NCI-H1930 (cell line): ENCODE measurements around the gene ADAMTS12.
"Not testable (repeated sequence)": the region's sequence is repeated elsewhere in the genome, so short reads cannot be mapped to it uniquely, and the experiment has no call there.

ENCODE experiments used
- DNase-seq, 2 experiments: peaks; one replicate each; lab custom pipeline; 2025; lab: John Stamatoyannopoulos, UW

The ADAMTS12 gene

DNA sequence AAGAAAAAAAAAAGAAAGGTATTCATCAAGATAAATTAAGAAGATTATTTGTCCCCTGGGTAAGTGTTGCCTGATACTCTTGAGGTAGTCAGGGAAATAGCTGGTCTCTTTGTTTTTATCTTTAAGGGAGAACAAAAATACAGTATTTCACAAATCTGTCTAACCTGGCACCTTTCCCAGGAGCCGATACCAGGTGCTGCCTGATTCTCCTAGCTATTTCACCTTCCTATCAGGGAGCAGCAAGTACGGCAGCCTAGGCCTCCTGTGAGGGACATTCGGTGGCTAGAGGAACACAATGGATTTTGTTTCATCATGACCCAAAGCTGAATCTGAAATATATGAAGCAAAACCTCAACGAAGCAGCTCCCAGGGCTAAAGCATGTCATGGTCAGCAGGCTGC lies 365.0 kb downstream of the ADAMTS12 start:
- DNase-seq: no peak

DNA sequence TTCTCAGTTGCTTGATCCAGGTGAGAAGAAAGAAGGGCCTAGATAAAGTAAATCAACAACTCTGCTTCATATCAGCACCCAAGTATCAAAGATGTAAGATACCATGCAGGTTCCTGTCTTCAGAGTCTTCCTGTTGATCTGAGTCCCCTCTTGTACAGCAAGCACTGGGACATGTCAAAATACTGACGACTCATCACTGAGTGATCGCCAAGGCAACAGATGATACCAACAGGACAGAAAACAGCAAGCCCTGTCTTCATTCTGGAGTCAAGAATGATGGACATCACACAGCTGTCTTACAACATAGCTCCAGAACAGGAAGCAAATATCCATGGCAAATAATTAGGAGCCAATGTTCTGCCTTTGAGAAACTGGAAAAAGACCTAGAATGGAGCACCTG lies 367.3 kb downstream of the ADAMTS12 start:
- DNase-seq: no peak

DNA sequence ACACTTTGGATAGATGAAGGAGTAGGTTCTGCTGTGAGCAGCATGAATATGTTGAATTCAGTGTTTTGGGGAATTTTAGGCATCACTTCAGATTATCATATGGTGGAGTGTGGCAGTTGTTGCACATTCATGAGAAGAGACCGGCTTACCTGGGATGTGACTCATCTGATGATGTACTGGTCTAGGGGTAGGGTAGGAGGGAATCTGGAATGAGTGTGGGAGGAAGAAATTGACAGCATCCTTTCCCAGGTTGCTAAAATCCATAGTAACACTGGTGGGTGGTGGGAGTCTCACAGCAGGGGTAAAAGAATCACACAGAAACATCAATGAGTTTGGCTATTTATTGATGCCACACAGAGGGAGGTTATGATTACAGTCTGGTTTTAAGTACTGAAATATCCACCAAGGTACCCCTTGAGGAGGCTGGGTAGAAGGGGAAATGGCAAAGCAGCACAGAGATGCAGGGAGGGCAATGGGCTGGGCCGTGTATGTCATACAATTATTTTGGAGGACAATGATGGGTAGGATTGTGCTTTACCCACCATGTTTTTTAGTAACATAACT lies 368.5 kb downstream of the ADAMTS12 start:
- no peak for DNase-seq

DNA sequence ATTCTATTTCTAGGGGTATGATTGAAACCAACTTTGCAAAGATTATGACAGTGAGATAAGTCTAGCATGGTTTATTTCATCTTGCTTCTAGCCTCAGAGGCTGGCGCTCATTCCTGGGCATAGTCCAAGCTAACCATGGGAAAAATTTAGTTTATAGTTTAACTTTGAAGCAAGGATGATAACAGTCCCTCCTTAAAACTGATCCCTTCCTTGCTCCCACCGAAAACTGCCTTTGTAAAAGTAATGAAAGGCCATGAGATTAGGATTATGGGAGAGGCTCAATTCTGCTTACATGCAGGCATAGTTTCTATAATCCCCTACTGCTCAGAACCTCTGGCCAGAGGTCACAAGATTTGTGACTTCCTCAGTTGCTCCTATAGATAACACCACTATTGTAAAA lies 375.4 kb downstream of the ADAMTS12 start:
- DNase-seq: no peak

DNA sequence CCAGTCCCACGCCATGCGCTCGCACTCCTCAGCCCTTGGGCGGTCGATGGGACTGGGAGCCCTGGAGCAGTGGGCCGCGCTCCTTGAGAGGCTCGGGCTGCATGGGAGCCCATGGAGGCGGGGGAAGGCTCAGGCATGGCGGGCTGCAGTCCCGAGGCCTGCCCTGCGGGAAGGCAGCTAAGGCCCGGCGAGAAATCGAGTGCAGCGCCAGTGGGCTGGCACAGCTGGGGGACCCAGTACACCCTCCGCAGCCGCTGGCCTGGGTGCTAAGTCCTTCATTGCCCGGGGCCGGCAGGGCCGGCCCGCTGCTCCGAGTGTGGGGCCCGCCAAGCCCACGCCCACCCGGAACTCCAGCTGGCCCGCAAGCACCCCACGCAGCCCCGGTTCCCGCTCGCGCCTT lies 376.4 kb downstream of the ADAMTS12 start:
- DNase-seq: not testable (repeated sequence)

DNA sequence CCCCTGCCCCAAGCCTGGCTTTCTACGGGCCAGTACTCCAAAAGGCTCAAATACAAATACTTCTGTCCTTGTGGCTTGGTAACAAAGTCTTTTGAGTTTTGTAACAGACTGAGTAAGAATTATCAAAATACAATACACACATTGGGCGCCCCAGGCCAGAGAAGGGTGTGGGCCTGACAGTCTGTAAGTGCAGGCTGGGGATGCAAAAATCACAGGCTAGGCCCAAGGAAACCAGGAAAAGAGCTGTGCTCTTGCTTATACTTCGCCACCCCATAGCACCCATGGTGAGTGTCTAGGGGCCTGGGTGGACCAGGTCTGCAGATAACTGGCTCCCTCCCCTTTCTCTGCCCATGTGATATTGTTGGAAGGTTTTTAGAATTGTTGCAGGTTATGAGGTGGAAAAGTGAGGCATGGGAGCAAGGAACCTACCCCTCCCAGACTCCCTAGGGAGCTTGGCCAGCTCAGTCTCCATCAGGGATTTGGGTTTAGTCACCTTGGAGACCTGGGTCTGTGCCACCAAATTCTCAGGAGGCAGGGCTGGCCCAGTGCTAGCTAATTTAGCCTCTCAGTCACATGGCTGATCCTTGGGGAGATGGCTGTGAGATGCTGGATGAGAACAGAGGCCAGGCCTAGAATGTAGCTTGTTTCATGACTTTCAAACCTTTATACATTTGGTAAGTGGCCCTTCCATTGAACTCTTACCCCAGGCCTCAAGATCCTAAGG lies 378.2 kb downstream of the ADAMTS12 start:
- DNase-seq: no peak

DNA sequence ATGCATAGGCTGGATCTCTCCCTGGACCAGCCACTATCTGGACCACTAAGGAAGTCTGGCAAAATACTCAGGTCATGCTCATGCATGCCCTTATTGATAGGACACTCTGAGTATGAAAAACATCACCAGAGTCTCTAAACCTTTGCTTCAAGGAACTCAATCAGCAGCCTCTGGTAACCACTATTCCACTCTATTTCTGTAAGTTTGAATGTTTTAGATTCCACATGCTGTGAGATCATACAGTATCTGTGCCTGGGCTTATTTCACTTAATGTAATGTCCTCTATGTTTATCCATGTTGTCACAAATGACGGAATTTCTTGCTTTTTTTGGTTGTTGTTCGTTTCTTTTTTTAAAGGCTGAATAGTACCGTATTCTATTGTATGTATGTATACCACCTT lies 382.8 kb downstream of the ADAMTS12 start:
- no peak for DNase-seq

DNA sequence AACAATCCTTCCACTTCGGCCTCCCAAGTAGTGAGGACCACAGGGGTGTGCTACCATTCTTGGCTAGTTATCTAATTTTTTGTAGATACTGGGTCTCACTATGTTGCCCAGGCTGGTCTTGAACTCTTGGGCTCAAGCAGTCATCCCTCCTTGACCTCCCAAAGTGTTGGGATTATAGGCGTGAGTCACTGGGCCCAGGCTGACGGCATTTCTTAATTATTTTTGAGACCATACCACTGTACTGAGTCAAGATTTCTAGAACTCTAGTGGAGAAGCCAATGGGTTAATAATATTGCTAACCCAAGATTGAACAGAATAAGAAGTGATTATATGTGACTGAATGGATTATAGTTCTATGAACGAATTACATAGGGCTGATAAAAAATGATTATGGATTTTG lies 384.4 kb downstream of the ADAMTS12 start:
- no peak for DNase-seq

DNA sequence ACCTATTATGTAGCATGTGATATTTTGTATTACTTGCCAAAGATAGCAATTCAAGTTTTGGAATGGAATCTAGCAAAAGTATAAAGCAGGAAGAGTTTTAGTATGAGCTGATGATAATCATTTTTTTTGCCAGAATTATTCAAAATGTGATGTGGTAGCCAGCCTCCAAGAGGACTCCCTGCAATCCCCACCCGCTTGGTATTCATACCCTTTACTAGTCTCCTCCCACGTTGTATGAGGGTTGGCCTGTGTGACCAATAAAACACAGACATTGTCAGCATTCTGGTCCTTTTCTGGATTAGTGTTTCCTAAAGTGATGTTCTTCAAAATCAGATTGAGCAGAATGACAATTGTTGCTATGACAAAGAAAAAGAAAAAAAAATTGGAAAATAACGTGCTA lies 387.2 kb downstream of the ADAMTS12 start:
- DNase-seq: no peak

DNA sequence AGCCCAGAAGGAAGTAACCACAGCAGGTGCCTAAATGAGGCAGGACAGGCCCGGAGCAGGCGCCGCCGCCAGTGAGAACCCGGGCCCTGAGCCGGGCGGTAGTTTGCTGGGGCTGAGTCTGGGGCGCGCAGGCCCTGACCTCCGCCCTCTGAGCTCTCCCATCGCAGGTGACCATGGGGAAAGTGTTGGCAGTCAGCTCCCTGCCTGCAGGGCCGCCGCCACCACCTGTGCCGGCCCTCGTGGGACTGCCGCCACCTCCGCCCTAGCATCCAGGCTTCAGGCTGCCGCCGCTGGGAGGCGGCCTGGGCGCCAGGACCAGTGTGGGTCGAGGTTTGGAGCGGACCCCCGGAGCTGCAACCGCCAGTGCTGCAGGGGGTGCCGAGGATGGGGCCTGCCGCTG lies 389.9 kb downstream of the ADAMTS12 start:
- no peak for DNase-seq

DNA sequence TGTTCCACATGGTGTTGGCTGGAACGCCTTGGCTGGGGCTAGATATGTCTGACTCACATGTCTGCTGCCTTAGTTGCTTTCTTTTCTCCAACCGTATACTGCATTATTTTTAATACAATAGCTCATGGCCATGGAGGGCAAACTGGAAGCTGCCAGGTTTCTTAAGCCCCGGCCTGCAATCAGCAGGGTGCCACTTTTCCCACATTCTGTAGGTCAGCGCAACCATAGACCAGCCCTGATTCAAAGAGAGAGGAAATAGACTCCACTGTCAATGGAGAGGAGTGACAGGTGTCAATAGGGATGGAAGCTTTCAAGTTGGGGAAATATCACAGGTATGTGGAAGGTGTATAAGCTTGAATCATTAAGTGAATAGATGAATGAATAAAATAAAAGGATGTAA lies 390.5 kb downstream of the ADAMTS12 start:
- DNase-seq: no peak

DNA sequence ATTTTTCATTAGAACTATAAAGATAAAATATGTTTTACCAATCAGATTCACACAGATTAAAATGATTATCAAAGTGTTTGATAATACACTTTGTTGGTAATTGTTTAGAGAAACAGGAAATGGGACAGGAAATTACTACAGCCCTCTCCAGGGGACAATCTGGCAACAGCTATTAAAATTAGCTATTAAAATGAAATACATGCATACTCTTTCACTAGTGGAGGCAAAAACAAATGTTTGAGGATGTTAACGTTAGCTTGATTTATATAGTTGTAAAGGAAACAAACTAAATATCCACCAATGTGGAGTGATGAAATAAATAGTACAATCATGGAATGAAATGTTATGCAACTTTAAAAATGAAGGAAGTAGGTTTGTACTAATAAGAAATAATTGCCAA lies 397.3 kb downstream of the ADAMTS12 start:
- no peak for DNase-seq

DNA sequence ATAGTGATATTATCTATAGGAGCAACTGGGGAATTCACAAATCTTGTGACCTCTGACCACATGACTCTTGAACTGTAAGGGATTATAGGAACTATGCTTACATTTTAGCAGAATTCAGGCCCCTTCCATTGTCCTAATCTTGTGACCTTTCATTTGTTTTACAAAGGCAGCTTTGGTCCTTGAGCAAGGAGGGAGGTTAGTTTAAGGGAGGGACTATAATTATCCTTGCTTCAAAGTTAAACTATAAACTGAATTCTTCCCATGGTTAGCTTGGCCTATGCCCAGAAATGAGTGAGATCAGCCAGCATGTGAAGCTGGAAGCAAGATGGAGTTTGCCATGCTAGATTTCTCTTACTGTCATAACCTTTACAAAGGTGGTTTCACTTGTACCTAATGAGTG lies 399.8 kb downstream of the ADAMTS12 start:
- no peak for DNase-seq

DNA sequence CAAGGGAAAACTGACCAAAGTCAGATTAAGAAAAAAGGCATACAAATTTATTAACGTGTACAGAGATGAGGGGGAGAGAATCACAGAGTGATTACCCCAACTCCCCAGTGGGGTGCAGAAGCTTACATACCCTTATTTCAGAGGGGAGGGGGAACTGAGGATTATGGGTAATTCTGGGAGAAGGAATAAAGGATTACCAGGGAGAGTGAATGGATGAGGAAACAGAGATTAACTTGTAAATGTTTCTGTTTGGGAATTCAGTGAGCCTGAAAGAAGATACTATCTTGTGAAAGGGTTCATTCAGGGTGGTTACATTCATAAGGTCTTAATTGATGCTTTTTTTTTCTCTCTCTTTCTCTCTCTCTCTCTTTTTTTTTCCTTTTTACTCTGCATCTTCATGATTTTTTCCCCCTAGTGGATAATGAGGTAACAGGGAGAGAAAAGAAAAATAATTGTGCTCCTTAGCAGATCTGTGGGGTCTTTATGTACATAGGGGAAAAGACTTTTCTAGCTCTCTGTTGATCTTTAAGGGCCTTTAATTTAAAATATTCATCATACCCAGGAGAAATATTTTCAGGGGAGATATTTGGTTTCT lies 401.6 kb downstream of the ADAMTS12 start:
- DNase-seq: no peak

DNA sequence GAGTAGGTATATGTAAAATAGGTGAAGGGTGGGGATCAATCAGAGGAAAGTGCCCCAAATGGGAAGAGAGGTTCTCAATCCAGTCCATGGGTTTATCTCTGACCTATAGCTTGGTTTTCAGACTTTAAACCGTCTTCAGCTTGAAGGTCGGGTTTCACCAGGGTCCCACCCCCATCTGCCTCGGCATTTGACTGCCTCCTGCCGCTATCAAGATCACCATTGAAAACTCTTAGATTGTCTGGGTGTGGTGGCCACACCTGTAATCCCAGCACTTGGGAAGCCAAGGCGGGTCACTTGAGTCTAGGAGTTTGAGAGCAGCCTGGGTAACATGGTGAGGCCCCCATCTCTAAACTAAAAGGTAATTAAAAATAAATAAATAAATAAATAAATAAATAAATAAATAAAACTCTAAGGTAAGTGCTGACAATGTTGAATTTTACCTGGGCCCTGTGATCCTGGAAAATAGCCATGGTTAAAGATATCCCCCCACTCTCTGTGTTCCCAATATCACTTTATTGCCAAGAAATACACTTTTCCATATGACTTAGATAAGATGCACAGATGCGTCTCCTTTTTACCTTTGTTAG lies 402.2 kb downstream of the ADAMTS12 start:
- DNase-seq: no peak

DNA sequence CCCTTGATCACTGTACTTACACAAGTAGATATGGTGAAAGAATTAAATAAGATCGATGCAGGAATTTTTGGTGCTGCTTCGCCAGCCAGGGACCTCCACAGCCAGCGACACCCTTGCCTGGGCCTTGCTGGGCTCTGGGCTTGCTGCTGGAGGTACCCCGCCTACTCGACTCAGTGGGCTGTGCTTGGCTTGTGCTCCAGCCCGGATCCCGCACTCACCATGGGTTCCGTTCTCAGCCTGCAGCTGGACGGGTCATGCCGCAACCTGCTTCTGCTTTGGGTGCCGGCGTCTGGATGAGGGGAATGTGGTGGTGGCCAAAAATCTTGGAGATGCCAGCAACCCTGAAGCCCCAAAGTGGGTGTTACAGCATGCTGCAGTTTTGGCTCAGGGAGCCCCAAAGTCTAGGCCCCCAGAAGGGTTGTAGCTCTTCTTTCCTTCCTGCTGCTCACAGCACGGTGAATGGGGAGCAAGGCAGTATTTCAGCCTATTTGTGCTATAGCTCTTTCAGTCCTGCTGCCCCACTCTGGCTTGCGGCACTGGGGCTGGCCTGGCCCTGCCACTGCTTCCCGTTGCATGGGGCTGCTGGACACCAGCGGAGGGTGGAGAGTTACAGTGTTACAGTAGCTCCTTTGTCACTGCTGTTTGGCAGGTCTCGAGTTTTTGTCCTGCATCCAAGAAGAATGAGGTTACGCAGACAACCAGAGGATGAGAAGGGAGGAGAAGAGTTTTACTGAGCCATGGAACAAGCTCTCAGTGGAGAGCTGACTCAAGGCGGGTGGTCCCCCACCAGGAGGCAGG lies 403.0 kb downstream of the ADAMTS12 start:
- DNase-seq: no peak

DNA sequence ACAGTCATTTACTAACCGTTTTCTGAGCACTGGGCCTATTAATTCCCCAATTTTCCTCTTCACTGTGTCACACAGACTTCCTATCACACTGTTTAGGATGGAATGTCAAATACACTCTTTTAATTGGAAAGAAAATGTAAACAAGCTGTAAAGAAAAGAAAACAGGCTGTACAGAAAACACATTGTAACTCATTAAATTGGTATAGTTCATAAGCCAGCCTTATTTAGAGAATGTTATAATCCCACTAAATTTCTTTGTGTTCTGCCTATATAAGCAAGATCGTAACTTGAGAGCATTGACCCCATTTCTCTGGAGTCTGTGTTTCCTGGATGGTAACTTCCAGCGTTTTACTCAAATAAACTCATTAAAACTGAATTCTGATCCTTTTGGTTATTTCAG lies 404.6 kb downstream of the ADAMTS12 start:
- no peak for DNase-seq

DNA sequence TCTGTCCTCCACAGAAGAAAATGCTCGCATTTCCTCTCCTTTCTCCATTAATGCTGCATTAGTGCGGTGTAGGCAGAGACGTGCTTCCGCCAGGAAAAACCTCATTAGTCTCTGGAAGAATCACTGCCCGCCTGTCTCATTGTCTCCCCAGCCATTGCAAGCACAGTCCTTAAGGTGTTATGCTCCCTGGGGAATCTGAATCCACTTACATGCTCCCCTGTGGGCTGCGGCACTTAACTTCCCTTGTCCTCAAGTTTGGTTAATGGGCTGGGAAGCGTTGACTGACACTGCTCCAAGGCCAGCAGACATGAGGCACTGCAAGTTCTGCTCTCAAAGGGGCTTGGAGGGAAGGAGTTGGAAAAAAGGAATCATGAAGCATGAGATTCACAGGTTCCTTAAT lies 409.5 kb downstream of the ADAMTS12 start:
- DNase-seq: no peak

DNA sequence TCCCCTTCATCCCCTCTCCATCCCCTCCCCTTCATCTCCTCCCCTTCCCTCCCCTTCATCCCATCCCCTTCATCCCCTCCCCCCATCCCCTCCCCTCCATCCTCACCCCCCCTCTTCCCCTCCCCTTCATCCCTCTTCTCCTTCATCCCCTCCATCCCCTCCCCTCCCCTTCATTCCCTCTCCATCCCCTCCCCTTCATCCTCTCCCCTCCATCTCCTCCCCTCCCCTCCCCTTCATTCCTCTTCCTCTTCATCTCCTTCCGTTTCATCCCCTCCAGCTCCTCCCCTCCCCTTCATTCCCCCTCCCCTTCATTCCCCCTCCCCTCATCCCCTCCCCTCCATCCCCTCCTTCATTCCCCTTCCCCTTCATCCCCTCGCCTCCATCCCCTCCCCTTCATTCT lies 410.9 kb downstream of the ADAMTS12 start:
- DNase-seq: no peak

DNA sequence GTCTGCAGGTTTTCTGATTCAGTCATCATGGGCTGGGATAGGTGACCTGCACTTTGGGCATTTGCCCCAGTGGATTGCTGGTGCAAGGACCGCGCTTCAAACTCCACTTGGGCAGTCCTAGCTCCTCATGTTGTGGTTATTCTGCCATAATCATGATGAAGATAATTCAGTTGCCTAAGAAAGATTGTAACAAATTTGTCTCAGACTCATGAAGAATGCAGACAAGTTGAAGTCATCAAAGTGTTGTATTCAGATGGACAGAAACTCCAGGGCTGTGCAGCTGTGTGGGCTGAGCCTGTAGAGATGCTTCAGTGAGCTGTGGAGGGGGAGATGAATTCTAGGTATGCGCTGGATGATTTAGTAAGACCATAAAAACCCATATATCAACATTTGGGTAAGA lies 412.5 kb downstream of the ADAMTS12 start:
- no peak for DNase-seq

DNA sequence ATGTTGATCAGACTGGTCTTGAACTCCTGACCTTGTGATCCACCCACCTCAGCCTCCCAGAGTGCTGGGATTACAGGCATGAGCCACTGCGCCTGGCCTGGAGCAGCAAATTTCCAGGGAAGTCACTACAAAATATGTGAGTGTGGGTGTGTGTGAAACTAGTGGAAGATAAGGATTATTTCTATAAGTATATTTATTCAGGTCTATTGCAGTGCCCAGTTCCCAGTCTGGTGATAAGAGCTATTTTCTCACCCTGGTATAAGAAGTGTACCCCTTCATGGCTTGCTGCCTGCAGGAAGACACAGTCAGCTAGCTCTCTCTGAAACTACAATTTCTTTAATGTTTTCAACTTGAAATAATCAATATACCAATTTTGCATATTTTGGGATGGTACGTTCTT lies 414.0 kb downstream of the ADAMTS12 start:
- no peak for DNase-seq

DNA sequence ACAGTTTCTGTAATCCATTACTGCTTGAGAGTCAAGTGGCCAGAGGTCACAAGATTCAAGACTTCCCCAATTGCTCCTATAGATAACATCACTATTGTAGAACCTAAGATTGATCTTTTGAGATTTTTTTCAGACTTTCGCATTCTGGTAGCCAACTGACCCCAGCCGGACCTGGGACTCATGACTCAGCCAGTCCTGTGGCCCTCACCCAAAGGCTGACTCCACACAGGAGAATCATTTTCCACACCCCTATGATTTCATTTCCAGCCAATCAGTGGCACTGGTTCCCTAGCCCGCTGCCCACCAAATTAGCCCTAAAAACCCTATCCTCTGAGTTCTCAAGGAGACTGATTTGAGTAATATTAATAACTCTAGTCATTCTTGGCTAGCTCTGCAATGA lies 414.8 kb downstream of the ADAMTS12 start:
- DNase-seq: no peak

DNA sequence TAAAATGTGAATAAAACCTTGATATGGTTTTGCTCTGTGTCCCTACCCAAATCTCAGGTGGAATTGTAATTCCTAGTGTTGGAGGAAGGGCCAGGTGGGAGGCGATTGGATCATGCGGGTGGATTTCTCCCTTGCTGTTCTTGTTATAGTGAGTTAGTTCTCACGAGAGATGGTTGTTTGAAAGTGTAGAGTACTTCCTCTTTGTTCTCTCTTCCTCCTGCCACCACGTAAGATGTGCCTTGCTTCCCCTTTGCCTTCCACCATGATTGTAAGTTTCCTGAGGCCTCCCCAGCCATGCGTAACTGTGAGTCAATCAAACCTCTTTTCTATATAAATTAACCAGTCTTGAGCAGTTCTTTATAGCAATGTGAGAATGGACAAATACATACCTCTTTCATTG lies 416.1 kb downstream of the ADAMTS12 start:
- no peak for DNase-seq
